Fibroblast of skin of left quadriceps (primary cell): ENCODE results near the gene TRERF1.

Source experiments
- DNase-seq, 2 experiments: peaks; one replicate each; pipeline ENCODE4 v3.0.0-alpha.2; 2013; ENCODE audit warnings: low read depth in 2 of 2

The TRERF1 gene

DNA sequence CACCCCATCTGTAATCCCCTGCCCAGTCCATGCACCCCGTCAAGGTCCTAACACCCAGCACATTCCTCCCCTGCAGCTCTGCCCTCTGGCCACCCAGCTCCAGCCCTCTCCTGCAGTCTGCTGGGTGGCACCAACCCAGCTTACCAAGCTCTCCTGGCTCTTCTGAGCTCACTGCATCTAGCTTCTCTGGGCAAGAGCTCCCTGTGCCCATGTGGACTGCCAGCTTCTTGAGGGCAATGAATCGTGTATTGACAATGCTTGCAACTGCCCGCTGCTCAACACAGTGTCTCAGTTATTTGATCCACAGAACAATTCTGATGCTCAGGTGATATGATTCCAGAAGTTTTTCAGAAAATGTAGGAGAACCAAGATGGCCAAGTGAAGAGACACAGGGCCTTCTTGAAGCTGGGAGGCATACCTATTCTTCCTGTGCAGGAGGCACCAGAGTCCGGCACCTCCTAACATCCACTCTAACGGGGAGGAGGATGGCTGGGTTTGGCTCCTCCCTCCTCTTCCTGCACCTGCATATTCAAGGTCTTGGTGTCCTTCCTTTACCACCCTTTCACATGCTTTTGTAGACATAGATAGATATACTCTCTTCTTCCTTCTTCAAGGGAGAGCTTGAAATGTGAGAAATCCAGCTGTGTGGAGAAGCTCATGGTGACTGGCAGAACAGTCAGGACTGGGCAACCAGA lies 85.6 kb downstream of the TRERF1 start:
- no peak for DNase-seq

GRCh38 chr6:42365021-42365420 lies 86.7 kb downstream of the TRERF1 start:
- DNase-seq = no peak

DNA sequence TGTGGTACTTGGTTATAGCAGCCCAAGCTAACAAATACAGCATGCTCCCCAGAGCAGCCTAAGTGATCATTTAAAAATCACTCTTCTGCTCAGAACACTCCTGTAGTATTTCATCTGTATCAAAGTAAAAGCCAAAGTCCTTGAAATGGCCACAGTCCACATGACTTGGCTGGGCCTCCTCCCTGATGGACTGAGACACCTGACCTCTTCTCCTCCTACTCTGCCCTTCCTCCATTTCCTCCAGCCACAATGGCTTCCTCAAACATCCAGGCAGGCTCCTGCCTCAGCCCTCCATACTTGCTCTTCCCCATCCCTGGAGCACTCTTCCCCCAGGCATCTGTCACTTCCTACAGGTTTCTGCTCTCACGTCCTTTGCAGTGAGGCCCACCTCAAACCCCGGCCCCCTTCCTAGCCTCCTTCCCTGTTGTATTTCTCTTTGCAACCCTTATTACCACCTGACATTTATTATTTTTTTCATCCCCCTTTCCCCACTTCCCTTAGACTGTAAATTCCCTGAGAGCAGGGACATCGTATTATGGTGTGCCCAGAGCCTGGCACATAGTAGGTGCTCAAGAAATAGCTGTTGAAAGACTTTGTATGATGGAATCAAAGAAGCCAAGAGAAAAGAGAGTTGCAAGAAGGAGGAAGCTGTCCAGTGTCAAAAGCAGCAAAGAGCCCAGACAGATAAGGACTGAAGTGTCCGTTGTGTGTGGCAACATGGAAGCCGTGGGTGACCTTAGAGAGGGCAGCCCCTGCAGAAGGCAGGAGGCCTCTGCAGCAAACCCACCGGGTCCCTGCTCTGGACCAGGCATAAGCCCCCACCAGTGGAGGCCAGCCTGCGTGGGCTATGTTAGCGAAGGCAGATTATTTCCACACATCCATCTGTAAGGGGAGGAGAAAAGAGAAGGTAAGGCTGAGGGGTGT lies 87.5 kb downstream of the TRERF1 start:
- no peak for DNase-seq

DNA sequence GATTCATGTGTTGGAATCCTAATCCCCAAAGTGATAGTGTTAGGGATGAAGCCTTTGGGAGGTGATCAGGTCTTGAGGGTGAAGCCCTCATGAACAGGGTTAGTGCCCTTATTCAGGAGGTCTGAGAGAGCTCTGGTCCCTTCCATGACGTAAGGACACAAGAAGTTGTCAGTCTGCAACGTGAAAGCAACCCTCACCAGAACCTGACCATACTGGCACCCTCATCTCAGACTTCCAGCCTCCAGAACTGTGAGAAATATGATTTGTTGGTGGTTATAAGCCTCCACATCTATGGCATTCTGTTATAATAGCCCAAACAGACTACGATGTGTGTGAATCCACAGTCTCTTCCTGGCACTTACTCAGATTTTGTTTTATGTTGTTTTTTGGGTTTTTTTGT lies 90.7 kb downstream of the TRERF1 start:
- no peak for DNase-seq

DNA sequence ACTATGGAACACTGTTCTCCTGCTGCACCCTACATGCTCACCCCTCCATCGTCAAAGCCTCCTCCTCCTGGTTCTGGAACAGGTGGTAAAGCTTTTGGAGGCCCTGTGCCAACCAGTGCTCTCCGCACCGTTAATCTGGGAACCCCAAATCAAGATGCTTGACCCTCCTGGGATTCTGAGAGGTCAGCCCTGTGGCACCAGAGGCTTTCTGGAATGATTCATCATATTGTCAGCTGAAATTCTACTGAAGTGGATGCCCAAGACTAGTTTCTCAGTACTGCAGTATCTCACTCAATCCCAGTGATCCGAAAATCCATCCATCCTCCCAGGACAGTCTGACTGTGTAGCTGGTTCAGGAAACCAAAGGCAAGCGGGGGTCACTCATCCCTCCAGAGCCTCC lies 92.7 kb downstream of the TRERF1 start:
- no peak for DNase-seq

GRCh38 chr6:42355416-42355815 lies 96.3 kb downstream of the TRERF1 start:
- DNase-seq = no peak

DNA sequence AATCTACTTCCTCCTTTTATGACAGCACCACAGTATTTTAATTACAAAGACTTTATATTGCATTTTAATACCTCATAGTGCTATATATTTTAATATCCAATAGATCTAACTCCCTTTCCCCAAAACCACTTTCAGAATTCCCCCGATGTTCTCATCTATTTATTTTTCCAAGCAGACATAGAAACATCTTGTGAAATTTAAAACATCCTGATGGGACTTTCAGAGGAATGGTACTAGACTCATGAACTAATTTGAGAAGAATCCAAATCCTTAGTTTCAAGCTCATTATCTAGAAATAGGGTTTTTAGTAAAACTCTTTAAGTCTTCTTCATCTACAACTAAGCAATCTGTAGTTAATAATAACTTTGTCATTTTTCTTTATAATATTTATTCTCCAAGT lies 97.0 kb downstream of the TRERF1 start:
- DNase-seq = no peak

- peak; percentile 27 for DNase-seq
These were observed 98.7 kb downstream of the TRERF1 start for GRCh38 chr6:42352856-42353564.

DNA sequence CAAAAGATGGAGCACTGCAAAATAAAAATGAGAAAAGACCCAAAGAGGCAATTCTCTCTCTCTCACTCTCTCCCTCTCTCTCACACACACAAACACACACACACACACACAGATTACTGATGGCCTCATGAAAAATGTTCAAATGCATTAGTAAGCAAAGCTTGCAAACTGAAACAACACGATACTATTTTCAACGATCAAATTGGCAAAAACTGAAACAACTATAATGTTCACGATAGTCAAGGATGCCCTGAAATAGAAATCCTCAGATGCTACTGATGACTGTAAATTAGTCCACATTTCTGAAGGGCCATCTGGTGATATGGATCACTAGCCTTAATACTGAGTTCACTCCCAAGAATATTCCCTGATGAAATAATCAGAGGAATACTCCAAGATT lies 100.8 kb downstream of the TRERF1 start:
- DNase-seq = no peak

- no peak for DNase-seq
These were observed 101.8 kb downstream of the TRERF1 start for GRCh38 chr6:42349753-42350511.

- DNase-seq = no peak
These were observed 104.3 kb downstream of the TRERF1 start for GRCh38 chr6:42347456-42347855.

GRCh38 chr6:42345696-42346416 lies 105.9 kb downstream of the TRERF1 start:
- no peak for DNase-seq

- no peak for DNase-seq
These were observed 107.0 kb downstream of the TRERF1 start for GRCh38 chr6:42344756-42345155.

DNA sequence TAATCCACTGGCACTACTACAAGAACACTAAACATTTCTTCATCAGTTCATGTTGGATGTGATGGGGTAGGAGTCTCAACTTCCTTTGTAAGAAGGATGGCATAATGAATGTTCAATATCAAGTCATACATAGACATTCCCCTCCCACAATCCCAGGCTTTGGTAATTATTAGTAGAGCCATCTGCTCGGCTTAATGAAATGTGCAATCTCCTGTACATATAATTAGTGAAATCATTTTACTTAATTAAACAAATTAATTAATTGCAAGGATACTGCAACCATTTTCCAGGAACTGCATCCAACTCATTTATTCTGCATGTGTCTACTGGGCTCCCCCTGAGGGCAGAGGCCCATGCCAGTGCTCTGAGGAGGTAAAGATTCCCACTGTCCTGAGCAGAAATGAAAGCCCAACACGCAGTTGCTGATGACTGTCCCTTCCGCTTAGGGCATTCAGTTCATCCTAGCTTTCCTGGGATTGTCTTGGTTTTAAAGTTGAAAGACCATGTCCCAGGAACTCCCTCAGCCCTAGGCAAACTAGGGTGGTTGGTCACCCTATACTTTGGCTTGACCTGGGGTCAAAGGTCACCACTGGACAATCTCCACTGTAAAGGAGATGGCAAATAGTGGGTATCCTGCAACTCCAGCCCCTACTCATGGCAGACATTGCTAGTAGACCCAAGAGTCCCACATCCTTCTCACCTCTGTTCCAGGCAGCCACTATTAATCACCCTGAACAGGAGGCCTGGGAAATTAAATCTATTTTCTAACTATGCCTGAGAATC lies 109.8 kb downstream of the TRERF1 start:
- no peak for DNase-seq

DNA sequence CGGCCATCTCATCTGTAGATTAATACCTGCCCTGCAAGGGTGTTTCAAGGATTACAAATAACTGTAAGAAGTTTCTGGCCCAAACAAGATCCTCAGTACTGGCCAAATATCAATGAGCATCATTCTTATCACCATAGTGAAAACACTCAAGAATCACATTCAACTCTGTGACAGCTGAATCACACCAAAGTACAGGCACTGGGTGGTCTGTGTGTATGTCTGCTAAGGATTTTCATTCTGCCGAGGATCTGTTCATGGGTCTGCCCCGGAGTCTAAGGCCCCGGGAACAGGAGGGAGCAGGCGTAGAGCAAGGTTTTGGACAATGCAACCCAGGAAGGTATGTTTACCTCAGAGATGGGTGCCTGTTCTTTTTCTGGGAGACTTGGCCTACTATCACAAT lies 110.5 kb downstream of the TRERF1 start:
- no peak for DNase-seq

DNA sequence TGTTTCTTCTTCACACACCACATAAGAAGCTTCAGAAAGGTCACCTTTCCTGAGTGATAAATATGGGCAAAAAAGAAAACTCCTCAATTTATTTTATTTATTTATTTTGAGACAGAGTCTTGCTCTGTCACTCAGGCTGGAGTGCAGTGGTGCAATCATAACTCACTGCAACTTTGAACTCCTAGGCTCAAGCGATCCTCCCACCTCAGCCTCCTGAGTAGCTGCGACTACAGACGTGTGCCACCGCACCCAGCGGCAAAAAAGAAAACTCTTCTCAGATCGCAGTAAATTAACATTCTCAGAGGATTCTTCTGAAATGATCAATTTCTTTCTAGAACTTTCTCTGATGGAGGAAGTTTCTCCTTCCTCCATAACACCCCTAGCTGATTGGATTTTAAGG lies 111.2 kb downstream of the TRERF1 start:
- DNase-seq = no peak

DNA sequence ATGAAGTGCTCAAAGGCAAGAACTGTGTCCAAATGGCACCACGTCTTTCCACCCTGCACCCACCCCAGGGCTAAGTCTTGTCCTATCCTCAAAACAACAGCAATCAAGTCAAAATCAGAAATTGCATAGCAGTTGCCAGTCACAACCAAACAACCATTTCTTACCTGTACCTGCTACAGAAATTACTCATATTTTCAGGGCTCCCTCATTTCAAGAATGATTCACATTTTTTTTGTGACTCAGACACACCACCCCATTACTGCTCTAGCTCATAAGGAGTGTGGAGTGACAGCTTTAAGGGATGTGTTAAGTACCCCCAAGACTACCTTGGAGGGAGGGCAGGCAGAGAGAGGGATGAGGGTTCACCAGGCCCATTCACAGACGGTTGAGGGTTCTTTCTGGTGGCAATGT lies 111.7 kb downstream of the TRERF1 start:
- no peak for DNase-seq

- DNase-seq = peak; percentile 93
These were observed 112.9 kb downstream of the TRERF1 start for GRCh38 chr6:42338744-42339222.

- no peak for DNase-seq
These were observed 113.6 kb downstream of the TRERF1 start for GRCh38 chr6:42337985-42338743.
